Stimulated activated CD4-positive, alpha-beta T cell treated with anti-CD3 and anti-CD28 coated beads, TNF-alpha, amount 100 ng/mL, for 24 hours (primary cell): Measurements from ENCODE around the gene TMEM141.
"Not testable (repeated sequence)": the region's sequence is repeated elsewhere in the genome, so short reads cannot be mapped to it uniquely, and the experiment has no call there.

ENCODE experiments used
- DNase-seq, 3 experiments: peaks; one replicate each; pipeline ENCODE4 v3.0.0-alpha.2; 2020; ENCODE audit warnings: low read depth in 3 of 3

TMEM141 gene

GRCh38 chr9:136794281-136794999 lies 3.3 kb downstream of the TMEM141 start:
- no peak for DNase-seq

GRCh38 chr9:136795000-136795348 lies 3.8 kb downstream of the TMEM141 start:
- DNase-seq: no peak

- DNase-seq: no peak
Measured at GRCh38 chr9:136796238-136796774, 5.2 kb downstream of the TMEM141 start, which contains the start of gene CCDC183. Gene CCDC183, plus strand, starts transcription at chr9:136796338. Its CDS starts 60 bp downstream, at chr9:136796398.

DNA sequence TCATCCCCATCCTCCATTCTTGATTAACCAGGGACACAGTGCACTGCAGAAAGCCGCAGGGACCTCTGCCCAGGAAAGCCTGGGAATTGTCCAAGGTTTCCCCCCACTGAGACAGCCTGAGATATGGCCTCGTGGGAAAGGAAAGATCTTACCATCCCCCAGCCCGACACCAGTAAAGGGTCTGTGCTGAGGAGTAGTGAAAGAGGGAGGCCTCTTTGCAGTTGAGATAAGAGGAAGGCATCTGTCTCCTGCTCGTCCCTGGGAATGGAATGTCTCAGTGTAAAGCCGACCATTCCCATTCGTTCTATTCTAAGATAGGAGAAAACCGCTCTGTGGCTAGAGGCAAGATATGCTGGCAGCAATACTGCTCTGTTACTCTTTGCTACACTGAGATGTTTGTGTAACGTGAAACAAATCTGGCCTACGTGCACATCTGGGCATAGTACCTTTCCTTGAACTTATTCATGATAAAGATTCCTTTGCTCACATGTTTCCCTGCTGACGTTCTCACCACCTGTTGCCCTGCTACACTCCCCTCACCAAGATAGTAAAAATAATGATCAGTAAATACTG lies 5.7 kb downstream of the TMEM141 start:
- DNase-seq: not testable (repeated sequence)

GRCh38 chr9:136798708-136799078 lies 7.5 kb downstream of the TMEM141 start:
- no peak for DNase-seq

DNA sequence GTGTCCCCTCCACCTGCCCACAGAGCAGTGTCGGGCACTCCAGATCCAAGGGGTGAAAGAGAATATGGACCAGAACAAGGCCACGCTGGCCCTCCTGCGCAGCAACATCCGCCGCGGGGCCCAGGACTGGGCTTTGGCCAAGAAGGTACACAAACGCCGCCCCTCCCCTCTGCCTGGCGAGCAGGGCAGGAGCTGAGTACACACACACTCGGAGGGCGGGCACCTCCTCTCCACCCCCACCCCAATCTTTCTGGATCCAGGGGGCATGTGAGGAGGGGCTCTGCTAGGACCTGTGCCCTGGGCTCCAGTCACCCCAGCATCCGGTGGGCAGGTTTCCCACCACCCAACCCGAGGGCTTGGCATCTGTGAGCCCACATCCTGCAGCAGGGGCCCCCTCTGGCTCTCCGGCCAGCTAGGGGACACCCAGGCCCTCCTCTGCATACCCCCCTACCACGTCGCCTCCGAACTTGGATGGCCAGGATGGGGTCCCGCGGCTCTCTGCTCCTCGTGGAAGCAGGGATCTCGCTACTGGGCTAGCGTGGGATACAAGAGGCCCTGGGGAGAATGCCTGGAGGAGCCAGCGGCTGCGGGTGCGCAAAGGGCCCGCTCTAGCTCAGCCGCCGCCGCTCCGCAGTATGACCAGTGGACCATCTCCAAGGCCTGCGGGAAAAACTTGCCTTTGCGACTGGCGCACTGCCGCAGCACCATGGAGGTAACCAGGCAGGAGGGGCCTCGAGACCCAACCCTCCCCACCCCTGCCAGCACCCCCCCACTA lies 8.1 kb downstream of the TMEM141 start:
- no peak for DNase-seq

DNA sequence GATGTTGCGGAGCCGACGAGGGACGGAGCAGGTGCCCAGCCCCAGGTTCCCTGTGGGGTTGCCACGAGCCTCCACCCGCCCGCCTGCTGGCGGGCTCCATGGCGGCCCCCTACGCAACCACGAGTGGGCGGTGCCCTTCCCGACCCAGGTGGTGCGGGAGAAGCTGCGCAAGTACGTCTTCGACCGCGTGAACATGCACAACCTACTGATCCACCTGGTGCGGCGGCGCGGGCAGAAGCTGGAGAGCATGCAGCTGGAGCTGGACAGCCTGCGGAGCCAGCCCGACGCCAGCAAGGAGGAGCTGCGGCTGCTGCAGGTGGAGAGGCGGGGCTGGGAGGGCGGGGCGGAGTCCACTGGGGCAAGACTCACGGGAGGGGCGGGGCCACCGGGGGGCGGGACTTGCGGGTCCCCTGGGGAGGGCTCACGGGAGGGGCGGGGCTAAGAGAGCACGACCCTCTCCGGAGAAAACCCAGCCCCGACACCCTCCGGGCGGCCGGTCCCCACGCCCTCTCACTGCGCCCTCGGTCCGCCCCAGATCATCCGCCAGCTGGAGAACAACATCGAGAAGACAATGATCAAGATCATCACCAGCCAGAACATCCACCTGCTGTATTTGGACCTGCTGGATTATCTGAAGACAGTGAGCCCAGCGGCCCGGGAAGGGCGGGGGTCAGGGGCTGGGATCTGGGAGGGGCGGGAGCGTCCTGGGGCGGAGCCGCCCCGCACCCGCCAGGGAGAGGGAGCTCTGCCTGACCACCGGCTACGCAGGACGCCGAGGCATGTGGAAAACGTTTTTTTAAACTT lies 8.9 kb downstream of the TMEM141 start:
- peak; percentile 67 to 87 (median 77) for DNase-seq

- DNase-seq: no peak
Measured at GRCh38 chr9:136802321-136802720, 11.2 kb downstream of the TMEM141 start.

GRCh38 chr9:136803009-136803550 lies 11.9 kb downstream of the TMEM141 start:
- DNase-seq: not testable (repeated sequence)

DNA sequence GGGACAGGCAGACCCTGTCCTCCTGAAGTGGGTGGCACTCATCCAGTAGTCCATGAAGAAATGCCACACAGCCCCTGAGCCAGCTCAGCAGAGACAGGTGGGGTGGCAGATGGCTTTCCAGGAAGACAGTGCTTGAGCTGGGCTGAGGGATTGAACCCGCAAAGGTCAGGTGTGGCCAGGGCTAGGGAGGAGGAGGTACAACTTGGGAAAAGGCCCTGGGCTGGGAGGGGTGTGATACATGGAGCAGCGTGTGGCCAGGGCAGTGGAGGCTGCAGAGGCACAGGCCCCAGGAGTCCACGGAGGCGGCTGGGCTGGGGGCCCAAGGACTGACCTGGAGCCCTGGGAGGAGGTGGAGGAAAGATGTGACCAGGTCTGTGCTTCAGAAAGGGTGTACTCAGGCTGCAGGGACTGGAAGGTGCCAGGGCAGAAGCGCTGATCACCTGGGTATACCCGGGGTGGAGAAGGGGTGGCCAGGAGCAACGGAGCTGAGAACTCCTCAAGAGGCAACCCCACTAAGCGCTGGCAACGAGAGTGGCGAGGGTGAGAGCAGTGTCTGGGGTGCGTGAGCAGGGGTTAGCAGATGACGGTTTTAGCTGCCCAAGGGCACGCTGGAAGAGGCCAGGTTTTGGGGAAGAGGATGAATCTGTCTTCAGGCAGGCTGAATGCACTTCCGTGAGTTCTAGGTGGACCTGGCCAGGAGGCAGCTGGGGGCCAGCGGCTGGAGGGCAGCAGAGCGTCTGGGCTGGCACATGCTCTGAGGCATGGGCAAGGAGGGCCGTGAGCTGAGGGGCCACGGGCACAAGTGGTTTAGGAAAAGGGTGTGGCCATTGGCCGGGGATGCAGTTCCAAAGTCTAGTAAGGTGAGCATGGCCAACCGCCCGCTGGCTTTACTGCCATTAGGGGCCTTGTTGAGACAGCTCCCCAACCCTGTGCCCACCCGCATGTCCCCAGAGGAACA lies 12.7 kb downstream of the TMEM141 start:
- no peak for DNase-seq

DNA sequence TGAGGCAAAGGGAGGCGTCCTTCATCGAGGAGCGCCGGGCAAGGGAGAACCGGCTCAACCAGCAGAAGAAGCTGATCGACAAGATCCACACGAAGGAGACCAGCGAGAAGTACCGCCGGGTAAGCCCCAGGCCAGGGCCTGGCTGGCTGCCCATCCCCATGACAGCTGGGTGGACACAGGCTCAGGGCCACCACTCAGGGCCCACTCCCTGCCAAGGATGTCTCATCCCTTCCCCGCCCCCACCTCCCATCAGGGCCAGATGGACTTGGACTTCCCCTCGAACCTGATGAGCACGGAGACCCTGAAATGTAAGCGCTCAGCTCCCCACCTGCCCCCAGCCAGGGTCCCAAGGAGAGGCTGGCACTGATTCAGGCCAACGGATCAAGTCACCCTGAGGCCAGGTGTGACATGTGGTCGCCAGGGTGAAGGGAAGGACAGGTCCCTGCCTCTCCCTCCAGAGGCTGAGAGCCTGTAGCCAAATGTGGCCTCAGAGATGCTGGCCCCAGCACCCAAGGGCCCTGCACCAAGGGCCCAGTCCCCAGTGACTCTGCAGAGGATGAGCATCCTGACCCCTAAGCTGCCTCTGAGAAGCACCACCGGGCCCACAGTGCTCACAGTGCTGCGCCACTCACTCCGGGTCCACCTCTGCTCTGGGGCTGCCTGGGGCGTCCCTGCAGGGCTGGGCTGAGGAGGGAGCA lies 13.5 kb downstream of the TMEM141 start:
- no peak for DNase-seq

- DNase-seq: no peak
Measured at GRCh38 chr9:136805207-136805740, 14.1 kb downstream of the TMEM141 start.

- DNase-seq: no peak
Measured at GRCh38 chr9:136806067-136806466, 14.9 kb downstream of the TMEM141 start.

GRCh38 chr9:136806631-136807201 lies 15.6 kb downstream of the TMEM141 start:
- DNase-seq: no peak

- DNase-seq: peak; percentile 59 to 80 (median 72)
Measured at GRCh38 chr9:136807281-136808074, 16.3 kb downstream of the TMEM141 start, which contains the start of gene RABL6. Gene RABL6, plus strand, starts transcription at chr9:136807948. Its CDS starts 249 bp downstream, at chr9:136808197.

DNA sequence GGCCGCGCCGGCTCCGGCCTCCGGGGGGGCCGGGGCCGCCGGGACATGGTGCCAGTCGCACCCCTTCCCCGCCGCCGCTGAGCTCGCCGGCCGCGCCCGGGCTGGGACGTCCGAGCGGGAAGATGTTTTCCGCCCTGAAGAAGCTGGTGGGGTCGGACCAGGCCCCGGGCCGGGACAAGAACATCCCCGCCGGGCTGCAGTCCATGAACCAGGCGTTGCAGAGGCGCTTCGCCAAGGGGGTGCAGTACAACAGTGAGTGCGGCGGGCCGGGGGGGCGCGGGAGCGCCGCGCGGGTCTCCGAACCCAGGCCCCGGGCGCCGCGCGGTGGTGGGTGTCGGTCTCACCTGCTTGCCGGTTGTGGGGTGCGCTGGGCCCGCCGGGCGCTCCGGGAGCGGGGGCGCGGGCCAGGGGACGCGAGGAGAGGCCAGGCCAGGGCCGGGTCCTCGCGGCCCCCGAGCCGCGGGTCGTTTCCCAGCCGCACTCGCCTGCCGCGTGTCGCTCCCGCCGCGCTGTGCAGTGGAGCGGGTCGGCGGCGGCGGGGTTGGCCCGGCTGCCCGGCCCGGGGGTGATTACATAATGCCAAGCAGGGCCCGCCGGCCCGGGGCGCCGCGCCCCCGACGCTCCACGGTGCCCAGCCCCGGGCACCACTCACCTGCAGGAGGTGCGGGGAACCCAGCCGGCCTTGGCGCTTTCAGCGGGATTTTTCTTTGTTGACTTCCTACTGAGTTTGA lies 17.1 kb downstream of the TMEM141 start:
- DNase-seq: peak in 1 of 3 experiments; percentile 32

DNA sequence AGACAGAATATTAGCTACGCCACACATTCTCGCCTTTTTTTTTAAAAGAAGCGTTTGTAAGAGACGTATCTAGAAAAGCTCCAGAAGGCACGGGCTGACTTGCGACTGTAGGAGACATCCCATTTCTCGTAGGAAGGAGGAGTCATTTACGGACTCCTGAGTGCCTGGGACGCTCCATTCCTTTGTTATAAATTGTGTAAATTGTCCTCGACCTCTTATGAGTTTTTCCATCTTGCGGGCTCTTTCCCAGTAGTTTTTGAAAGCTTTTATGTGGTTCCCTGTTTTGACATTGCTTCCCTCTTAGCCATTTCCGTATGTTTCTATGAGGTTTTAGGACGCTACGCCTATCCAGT lies 17.6 kb downstream of the TMEM141 start:
- DNase-seq: no peak
